GM21786 (cell line): ENCODE data around the gene PPP1R13B.
"Not testable (repeated sequence)": the region's sequence is repeated elsewhere in the genome, so short reads cannot be mapped to it uniquely, and the experiment has no call there.

Experiments used
- ATAC-seq: cut with Tn5 transposase; IDR thresholded peaks from one replicate; pipeline ENCODE4 v1.9.1; 2021; ENCODE audit not compliant: unreplicated experiment

PPP1R13B gene

GRCh38 chr14:103801459-103801858, 45.9 kb downstream of the PPP1R13B start:
- no peak for ATAC-seq

DNA sequence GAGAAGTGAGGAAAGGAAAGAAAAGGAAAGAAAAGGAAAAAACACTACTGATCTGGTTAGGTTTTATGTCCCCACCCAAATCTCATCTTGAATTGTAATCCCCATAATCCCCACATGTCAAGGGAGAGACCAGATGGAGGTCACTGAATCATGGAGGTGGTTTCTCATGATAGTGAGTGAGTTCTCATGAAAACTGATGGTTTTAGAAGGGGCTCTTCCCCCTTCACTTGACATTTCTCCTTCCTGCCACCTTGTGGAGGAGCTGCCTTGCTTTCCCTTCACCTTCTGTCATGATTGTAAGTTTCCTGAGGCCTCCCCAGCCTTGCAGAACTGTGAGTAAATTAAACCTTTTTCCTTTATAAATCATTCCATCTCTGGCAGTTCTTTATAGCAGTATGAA, 54.2 kb downstream of the PPP1R13B start:
- not testable (repeated sequence) for ATAC-seq

- no peak for ATAC-seq
Observed at GRCh38 chr14:103788086-103788485, 59.3 kb downstream of the PPP1R13B start.

DNA sequence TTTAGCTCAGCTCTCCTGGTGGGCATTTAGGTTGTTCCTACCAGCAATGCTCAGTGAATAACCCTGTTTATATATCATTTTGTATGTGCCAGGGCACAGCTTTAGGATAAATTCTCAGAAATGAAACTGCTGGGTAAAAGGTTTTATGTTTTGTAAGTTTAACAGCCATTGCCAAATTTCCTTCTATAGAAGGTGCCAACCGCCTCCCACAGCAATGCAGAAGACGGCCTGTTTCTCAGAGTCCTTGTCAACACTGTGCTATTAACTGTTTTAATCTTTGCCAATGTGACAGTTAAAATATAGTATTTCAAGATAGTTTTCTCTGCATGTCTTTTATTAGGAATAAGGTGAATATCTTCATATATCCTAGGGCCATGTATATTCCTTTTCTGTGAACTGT, 65.0 kb downstream of the PPP1R13B start:
- no peak for ATAC-seq

DNA sequence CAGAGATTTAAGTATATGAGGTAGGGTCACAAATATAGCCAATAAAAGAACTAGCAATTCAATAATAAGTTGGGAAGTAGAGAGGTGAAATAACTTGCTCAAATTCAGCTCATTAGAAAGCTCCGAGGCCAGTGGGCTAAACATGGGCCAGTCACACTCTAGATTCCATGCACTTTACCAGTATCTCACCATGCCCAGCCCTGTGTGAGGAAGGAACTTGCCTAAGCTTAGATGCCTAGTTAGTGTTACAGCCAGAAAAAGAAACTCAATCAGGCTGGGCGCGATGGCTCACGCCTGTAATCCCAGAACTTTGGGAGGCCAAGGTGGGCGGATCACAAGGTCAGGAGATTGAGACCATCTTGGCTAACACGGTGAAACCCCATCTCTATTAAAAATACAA, 71.1 kb downstream of the PPP1R13B start:
- ATAC-seq, result not testable (repeated sequence)

GRCh38 chr14:103775506-103775905, 71.9 kb downstream of the PPP1R13B start:
- ATAC-seq, result no peak

GRCh38 chr14:103773521-103773920, 73.9 kb downstream of the PPP1R13B start:
- no peak for ATAC-seq

- no peak for ATAC-seq
Observed at GRCh38 chr14:103772078-103772712, 75.2 kb downstream of the PPP1R13B start.

DNA sequence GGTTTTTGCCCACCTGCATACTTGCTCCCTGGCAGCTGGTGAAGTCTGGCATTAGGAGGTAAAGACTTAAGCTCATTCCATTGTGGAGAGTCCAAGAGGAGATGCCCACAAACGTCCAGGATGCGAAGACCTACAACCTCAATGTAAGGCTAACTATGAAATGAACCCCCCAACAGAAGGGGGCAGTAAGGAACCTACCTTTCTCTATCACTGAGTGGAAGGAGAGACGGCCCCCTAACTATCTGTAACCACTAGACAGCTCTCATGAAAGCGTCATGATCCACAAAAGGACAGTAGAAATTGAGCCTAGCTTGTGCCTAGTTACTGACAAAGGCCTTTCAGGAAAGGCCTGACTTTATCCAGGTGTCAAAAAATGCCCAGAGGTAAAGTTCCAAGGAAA, 76.5 kb downstream of the PPP1R13B start:
- no peak for ATAC-seq

GRCh38 chr14:103770500-103770899, 76.9 kb downstream of the PPP1R13B start:
- ATAC-seq, result no peak

DNA sequence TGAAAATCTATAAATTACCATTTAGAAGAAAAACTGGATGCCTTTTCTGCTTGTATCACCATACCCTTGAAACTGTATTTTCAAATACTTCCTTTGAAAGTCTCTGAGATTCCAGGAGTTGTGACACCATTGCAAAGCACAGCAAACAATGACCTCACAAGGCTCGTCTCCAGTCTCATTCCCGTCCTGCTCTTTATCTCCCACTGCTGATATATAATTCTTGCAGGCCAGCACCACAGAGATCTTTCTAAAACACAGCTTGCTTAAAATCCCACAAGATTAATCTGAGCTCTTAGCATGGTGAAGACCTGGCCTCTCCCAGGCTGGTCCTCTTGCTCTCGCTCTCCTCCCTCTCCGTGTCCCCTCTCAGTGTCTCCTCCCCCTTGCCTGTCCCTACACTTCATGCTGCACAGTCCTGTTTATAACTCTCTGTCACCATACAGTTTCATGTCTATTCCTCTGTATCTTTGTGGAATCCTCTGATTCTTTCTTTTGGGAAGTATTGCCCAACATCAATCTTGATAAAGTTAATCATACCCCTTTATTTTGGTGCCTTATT, 80.0 kb downstream of the PPP1R13B start:
- no peak for ATAC-seq

DNA sequence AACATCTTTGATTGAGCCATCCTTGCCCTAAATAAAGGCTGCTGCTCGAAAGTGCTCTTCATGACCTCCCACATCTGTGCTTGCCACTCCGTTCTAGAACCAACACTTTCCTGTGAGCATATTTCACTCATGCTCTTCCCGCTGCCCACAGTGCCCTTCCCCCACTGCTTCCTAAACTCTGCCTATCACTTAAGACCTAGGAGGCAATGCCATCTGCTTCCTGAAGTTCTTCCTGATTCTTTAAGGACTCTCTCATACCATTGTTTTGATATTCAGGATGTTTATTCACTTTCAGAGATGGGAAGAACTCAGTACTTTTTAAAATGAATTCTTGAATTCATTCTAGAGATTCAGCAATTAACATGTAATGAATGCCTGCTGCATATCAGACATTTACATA, 81.8 kb downstream of the PPP1R13B start:
- ATAC-seq, result no peak

DNA sequence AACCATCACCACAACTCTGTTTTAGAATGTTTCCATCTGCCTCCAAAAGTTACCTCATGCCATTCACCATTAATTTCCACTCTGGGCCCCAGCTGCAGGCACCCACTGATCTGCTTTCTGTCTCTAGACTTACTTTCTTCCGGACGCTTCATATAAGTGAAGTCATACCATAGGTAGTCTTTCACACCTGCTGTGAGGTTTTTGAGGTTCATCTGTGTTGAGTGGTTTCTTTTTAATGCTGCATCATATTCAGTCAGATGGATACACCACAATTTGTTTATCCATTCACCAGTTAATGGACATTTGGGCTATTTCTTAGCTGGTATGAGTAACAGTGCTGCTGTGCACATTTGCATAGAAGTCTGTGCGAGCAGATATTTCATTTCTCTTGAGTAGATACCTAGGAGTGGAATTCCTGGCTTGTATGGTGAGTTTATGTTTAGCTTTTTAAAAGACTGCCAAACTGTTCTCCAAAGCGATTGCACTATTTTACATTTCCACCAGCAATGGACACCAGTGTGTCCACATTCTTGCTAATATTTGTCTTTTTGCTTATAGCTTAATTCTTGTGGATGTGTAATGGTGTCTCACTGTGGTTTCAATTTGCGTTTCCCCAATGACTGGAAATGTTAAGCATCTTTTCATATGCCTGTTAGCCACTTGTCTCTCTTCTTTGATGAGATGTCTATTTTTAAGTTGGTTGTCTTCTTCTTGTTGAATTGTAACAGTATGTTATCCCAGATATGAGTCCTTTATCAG, 83.5 kb downstream of the PPP1R13B start:
- no peak for ATAC-seq

DNA sequence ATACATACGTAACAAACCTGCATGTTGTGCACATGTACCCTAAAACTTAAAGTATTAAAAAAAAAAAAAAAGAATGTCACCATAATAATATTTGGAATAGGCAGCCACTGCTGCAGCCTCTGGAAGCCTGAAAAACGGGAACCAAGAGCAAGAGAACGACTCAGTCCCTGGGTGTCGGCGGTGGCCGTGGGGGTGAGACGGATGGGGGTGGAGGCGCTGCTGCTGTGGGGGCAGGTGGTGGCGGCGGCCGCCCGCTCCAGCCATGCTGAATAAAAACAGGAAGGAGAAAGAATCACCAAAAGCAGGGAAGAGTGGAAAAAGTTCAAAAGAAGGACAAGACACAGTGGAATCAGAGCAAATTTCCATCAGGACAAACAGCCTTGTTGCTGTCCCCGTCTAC, 84.8 kb downstream of the PPP1R13B start:
- no peak for ATAC-seq

DNA sequence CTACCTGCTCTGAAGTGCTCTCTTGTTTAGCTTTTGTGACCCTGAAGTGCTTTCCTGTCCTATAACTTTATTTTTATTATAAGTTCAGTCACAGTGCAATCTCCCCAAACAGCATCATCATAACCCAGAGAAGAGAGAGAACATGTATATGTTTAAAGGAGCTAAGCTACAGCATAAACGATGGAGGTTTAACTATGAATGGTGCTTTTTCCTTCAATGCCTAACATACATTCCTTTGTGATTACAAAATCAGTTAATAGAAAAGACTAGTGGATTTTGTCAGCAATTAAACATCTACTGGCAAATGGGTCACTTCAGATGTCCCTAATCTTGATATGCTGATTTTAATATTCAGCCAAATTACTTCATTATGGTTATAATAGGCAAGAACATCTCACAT, 85.3 kb downstream of the PPP1R13B start:
- ATAC-seq, result no peak

- ATAC-seq, result no peak
Observed at GRCh38 chr14:103758059-103758776, 89.2 kb downstream of the PPP1R13B start.

DNA sequence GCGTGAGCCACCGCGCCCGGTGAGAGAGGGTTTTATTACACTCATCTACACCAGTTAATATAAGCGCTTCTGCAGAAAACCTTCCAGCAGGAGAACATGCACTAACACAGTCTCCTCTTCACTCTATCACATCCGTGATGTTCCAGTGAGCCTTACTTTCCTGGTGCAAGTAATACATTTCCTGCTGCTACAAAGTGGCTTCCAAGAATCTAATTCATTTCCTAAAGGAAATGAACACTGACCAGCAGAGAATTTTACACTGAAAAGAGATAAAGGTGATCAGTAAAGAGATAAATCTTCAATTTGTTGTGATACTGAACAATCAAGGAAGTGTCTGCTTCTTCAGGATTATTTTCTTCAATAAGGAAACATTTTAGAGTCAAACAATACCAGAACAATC, 92.3 kb downstream of the PPP1R13B start:
- no peak for ATAC-seq

DNA sequence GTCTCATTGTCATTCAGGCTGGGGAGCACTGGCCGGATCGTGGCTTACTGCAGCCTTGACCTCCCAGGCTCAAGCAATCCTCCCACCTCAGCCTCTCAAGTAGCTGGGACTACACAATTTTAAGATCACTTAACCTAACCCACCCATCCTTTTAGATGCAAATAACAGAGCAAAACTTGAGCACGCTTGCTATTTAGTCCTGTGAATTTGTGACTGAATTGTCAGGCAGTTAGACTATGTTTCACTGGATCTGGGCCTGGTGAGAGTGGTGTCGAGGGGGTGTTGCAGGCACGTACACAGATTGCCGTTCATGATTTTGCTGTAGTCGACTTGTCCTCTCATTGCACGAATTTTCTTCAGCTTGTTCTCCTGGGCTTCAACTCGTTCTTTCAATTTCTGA, 93.6 kb downstream of the PPP1R13B start:
- no peak for ATAC-seq

DNA sequence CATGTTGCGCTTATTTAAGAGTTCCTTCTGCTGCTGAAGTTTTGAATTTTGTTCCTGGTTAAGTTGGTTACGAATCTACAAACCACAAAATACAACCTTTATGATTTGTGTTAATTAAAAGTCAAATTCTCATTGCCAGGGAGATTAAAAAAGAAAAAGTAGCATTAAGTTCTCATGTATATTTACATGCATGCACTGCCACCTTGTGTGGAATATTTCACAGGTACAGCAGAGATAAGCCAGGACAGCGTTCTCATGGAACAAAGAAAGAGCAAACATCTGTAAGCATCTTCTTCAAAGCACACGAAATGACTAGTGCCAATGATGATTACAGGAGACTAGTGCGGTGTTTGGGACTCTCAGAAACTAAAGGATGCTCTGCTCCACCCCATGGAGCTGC, 97.5 kb downstream of the PPP1R13B start:
- ATAC-seq, result no peak

GRCh38 chr14:103749452-103749851, 97.9 kb downstream of the PPP1R13B start:
- no peak for ATAC-seq

DNA sequence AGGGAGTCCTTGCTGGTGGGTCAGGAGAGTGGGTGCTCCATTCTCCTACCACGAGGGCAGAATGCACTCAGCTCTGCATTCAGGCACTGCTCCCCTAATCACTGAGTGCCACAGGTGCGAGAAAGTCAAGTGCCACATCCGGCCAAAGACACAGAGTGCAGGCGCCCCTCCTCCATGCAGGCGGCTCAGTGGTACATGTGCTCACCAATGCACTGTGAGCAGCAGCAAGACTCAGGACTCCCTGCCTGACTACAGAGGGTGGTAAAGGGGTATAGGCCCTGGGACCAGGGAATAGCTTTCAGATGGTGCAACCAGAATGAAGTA, 98.9 kb downstream of the PPP1R13B start:
- no peak for ATAC-seq

DNA sequence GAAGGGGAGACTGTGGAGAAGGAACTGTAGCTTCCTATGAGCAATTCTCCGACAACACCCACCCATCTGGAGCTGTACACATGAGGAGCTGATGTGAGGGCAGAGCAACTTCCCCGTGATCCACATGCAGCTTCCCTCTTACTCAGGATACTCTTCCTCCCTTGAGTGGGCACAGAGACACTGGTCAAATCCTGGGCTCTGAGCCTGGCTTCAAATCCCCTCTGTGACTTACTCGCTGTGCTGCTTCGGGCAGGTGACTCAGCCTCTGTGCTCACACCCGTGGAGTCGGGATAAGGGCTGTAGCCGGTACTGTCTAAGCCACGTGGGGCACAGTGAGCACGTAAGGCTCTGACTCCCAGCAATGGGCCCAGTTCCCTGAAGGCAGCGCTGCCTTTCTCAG, 100.7 kb downstream of the PPP1R13B start:
- ATAC-seq, result no peak
